ENCODE measurements around the gene PCOLCE2. TPM values are rescaled to one million over a fixed set of nuclear protein-coding genes. Genes with fewer than 3 reads are reported as not detected.

PCOLCE2 gene, protein sequence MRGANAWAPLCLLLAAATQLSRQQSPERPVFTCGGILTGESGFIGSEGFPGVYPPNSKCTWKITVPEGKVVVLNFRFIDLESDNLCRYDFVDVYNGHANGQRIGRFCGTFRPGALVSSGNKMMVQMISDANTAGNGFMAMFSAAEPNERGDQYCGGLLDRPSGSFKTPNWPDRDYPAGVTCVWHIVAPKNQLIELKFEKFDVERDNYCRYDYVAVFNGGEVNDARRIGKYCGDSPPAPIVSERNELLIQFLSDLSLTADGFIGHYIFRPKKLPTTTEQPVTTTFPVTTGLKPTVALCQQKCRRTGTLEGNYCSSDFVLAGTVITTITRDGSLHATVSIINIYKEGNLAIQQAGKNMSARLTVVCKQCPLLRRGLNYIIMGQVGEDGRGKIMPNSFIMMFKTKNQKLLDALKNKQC
- 9.6 and 10.8 TPM in 2 replicates for total RNA-seq (2014; rRNA removed; shearing (Covaris generic))

DNA sequence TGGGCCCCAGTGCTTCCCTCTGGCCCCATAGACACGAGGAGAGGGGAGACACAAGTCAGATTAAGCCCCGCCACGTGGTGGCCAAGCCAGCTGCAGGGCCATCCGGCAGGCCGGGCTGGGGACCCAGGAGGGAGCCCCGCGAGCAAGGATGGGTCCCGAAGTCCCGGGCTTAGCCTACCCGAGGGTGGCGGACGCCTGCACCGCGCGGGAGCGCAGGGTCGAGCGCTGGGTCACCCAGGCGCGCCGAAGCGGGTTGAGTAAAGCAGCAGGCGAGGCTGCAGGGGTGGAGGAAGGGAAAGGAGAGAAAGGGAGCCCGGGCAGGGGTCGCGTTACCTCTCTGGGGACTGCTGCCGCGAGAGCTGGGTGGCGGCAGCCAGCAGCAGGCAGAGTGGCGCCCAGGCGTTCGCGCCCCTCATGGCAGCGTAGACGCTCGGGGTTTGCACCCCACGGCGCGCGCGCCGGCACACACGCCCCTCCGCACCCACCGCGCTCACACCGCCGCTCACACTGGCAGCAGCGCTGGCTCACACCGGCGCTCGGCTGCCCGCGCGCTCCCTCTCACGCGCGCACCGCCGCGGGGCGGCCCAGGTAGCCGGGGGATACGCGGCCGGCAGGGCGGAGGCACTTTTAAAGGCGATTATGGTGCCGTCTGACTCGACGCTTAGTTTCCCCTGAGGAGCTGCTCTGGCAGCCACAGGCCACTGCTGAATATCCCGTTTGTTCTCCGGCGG is at the start of gene PCOLCE2:
Gene PCOLCE2 (minus strand): TSS at position 603 of the 731 bp plus-strand sequence. CDS start 187 bp downstream, at position 416.

Small RNAs within 50 kb of the gene (small RNA-seq; reads per million reads assigned to genes)
- not detected for gene RNU7-47P

Other genes with a start within 250 kb of the PCOLCE2 start
- gene TRPC1, start 165.0 kb downstream of the PCOLCE2 start, total RNA-seq (2014; rRNA removed; shearing (Covaris generic)), result 5.9 and 10.6 TPM in 2 replicates
- not detected in 2 replicates for gene PAQR9, start 74.6 kb upstream of the PCOLCE2 start, total RNA-seq (2014; rRNA removed; shearing (Covaris generic))
- 167 and 213 TPM in 2 replicates for gene U2SURP, start 112.5 kb upstream of the PCOLCE2 start, total RNA-seq (2014; rRNA removed; shearing (Covaris generic))
- 1.2 and 1.6 TPM in 2 replicates for gene CHST2, start 230.7 kb upstream of the PCOLCE2 start, total RNA-seq (2014; rRNA removed; shearing (Covaris generic))

Data from A375 (cell line).